Panc1 (cell line): ENCODE measurements around the gene NMRAL1.

ENCODE experiments used
- POLR2AphosphoS5 ChIP-seq: IDR thresholded peaks from 2 replicates; pipeline ENCODE4 v1.6.1; 2012; ENCODE audit warnings: mild to moderate bottlenecking, low read depth, low read length, moderate library complexity
- REST ChIP-seq, 2 experiments: IDR thresholded peaks; 2 replicates each; pipeline ENCODE4 v1.6.1; 2011 to 2012; ENCODE audit warnings: low read depth in 2 of 2, control low read depth in 1 of 2, low read length in 1 of 2, mild to moderate bottlenecking in 1 of 2, moderate library complexity in 1 of 2; ENCODE audit not compliant: insufficient read depth in 1 of 2
- SIN3A ChIP-seq: IDR thresholded peaks from 2 replicates; pipeline ENCODE4 v1.6.1; 2012; ENCODE audit warnings: low read depth, mild to moderate bottlenecking, low read length, moderate library complexity, borderline replicate concordance; ENCODE audit not compliant: insufficient read depth
- TF ChIP-seq, protein P1 (sequence below): fragments of 450-650 bp; IDR thresholded peaks from 2 replicates; pipeline ENCODE4 v1.5.1; 2017; ENCODE audit warnings: mild to moderate bottlenecking

GRCh38 chr16:4508806-4509205 is 34.4 kb upstream of the NMRAL1 start:
- no peak for TF ChIP-seq POLR2AphosphoS5
- TF ChIP-seq, protein P1, sequence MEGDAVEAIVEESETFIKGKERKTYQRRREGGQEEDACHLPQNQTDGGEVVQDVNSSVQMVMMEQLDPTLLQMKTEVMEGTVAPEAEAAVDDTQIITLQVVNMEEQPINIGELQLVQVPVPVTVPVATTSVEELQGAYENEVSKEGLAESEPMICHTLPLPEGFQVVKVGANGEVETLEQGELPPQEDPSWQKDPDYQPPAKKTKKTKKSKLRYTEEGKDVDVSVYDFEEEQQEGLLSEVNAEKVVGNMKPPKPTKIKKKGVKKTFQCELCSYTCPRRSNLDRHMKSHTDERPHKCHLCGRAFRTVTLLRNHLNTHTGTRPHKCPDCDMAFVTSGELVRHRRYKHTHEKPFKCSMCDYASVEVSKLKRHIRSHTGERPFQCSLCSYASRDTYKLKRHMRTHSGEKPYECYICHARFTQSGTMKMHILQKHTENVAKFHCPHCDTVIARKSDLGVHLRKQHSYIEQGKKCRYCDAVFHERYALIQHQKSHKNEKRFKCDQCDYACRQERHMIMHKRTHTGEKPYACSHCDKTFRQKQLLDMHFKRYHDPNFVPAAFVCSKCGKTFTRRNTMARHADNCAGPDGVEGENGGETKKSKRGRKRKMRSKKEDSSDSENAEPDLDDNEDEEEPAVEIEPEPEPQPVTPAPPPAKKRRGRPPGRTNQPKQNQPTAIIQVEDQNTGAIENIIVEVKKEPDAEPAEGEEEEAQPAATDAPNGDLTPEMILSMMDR, result no peak
- no peak for TF ChIP-seq SIN3A
- TF ChIP-seq REST (IDR thresholded peaks at IDR 0.05; ENCODE audit: insufficient read depth in 1 of 2, low read depth in 2 of 2, low read length in 1 of 2), result no peak
